C4-2B (cell line): ENCODE results near the gene MARCHF6.

Experiments
- ZFX ChIP-seq: fragments of 450-650 bp; IDR thresholded peaks from 2 replicates; pipeline ENCODE4 v1.6.1; 2017
- TF ChIP-seq, protein P1 (sequence below): fragments of 450-650 bp; conservative IDR thresholded peaks from 2 replicates; pipeline ENCODE4 v1.5.1; 2017; ENCODE audit warnings: mild to moderate bottlenecking

DNA sequence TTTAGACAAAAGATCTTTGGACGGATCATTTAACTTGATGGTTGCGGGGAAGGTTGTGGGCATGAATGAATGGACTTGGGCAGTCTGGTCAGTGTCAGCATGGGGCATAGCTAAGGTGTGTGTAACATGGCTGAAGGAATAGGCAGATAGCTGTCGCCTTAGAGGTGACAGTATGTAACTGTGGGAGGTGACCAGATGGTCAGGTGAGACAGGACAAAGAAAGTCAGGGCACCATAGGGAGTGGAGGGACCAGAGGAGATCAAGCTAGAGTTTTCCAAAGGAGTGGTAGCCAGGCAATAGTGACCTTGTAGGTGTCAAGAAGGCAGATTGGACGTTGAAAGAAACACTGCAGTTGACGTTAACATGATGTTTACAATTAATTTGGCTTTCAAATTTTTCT, 43.1 kb downstream of the MARCHF6 start:
- TF ChIP-seq, protein P1, sequence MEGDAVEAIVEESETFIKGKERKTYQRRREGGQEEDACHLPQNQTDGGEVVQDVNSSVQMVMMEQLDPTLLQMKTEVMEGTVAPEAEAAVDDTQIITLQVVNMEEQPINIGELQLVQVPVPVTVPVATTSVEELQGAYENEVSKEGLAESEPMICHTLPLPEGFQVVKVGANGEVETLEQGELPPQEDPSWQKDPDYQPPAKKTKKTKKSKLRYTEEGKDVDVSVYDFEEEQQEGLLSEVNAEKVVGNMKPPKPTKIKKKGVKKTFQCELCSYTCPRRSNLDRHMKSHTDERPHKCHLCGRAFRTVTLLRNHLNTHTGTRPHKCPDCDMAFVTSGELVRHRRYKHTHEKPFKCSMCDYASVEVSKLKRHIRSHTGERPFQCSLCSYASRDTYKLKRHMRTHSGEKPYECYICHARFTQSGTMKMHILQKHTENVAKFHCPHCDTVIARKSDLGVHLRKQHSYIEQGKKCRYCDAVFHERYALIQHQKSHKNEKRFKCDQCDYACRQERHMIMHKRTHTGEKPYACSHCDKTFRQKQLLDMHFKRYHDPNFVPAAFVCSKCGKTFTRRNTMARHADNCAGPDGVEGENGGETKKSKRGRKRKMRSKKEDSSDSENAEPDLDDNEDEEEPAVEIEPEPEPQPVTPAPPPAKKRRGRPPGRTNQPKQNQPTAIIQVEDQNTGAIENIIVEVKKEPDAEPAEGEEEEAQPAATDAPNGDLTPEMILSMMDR: no peak
- no peak for TF ChIP-seq ZFX
